Uterus (tissue), 2 donors: ENCODE data around the gene MASP2.

ENCODE experiments used
- POLR2A ChIP-seq, 2 donors: fragments of 450-650 bp; IDR thresholded peaks; one replicate each; pipeline ENCODE4 v1.6.1; 2016; ENCODE audit warnings: antibody characterized with exemption in 2 of 2, mild to moderate bottlenecking in 1 of 2, moderate library complexity in 1 of 2
- TF ChIP-seq, protein P1 (sequence below), 4 experiments: fragments of 200-600 bp in 2 of 4; fragments of 450-650 bp in 2 of 4; sonication (generic) in 2 of 4; IDR thresholded peaks; one replicate each; pipeline ENCODE4 v1.5.1; 2016 to 2019; ENCODE audit warnings: antibody characterized with exemption in 4 of 4, mild to moderate bottlenecking in 2 of 4, moderate library complexity in 1 of 4

DNA sequence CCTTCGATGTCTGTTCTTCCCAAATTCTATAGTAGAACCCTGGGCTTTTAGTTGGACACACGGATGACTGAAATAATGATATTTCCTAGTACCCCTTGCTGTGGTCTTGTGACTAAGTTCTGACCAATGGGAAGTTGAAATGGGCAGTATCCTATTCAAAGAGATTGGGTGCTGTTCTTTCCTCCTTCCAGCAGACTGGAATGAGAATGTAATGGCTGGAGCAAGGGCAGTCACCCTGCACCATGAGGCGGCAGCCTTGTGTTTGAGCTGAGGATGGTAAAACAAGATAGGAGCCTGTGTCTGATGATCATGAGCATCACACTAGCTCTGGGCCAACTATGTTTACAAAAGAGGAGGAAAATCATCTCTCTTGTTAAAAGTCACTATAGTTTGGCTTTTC lies 17.9 kb upstream of the MASP2 start:
- TF ChIP-seq, protein P1, sequence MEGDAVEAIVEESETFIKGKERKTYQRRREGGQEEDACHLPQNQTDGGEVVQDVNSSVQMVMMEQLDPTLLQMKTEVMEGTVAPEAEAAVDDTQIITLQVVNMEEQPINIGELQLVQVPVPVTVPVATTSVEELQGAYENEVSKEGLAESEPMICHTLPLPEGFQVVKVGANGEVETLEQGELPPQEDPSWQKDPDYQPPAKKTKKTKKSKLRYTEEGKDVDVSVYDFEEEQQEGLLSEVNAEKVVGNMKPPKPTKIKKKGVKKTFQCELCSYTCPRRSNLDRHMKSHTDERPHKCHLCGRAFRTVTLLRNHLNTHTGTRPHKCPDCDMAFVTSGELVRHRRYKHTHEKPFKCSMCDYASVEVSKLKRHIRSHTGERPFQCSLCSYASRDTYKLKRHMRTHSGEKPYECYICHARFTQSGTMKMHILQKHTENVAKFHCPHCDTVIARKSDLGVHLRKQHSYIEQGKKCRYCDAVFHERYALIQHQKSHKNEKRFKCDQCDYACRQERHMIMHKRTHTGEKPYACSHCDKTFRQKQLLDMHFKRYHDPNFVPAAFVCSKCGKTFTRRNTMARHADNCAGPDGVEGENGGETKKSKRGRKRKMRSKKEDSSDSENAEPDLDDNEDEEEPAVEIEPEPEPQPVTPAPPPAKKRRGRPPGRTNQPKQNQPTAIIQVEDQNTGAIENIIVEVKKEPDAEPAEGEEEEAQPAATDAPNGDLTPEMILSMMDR (IDR thresholded peaks at IDR 0.05): no peak
- no peak for TF ChIP-seq POLR2A (IDR thresholded peaks at IDR 0.05)
